HEK293T (cell line): ENCODE results near the gene NEBL.

Source experiments
- ARNT ChIP-seq: fragments of 450-650 bp; IDR thresholded peaks from 2 replicates; pipeline ENCODE4 v1.6.1; 2017; ENCODE audit warnings: mild to moderate bottlenecking
- BHLHE40 ChIP-seq: fragments of 450-650 bp; IDR thresholded peaks from 2 replicates; pipeline ENCODE4 v1.6.1; 2016; ENCODE audit warnings: mild to moderate bottlenecking, moderate library complexity, borderline replicate concordance
- ELF4 ChIP-seq: fragments of 450-650 bp; IDR thresholded peaks from 2 replicates; pipeline ENCODE4 v1.6.1; 2017; ENCODE audit warnings: antibody characterized with exemption
- FOXA1 ChIP-seq: fragments of 450-650 bp; IDR thresholded peaks from 2 replicates; pipeline ENCODE4 v1.6.1; 2016; ENCODE audit warnings: mild to moderate bottlenecking
- FOXM1 ChIP-seq: fragments of 450-650 bp; IDR thresholded peaks from 2 replicates; pipeline ENCODE4 v1.6.1; 2017; ENCODE audit warnings: mild to moderate bottlenecking, borderline replicate concordance
- SP1 ChIP-seq: fragments of 450-650 bp; IDR thresholded peaks from 2 replicates; pipeline ENCODE4 v1.6.1; 2017
- SUZ12 ChIP-seq: fragments of 450-650 bp; IDR thresholded peaks from 2 replicates; pipeline ENCODE4 v1.6.1; 2016; ENCODE audit warnings: mild to moderate bottlenecking
- TARDBP ChIP-seq: fragments of 450-650 bp; IDR thresholded peaks from 2 replicates; pipeline ENCODE4 v1.6.1; 2016
- ZNF384 ChIP-seq: fragments of 450-650 bp; IDR thresholded peaks from 2 replicates; pipeline ENCODE4 v1.6.1; 2016

DNA sequence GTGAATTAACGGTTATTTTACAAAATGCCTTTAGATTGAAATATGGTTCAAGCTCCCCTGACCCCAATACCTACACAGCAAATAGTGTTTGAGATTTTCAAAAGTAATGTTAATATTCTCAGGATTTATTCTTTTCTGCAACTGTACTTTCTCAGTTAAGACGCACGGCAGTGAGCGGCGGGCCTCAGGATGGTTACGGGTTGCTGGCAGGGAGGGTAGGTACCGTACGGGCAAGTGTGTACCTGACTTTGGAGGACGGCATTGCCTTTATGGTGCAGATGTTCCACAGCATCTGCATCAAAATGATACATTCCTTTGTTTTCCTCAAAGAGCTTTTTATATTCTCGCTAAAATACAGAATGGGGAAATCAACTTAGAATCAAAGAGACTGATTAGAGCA, 44.8 kb downstream of the NEBL start:
- TF ChIP-seq ELF4 (no peak), TARDBP (no peak), ZNF384 (no peak), SP1 (no peak), FOXA1 (no peak), BHLHE40 (no peak), FOXM1 (no peak), ARNT (no peak), SUZ12 (no peak)
